Upper lobe of left lung (tissue), 4 donors: ENCODE data around the gene MYO18A.

ENCODE experiments used
- EP300 ChIP-seq, 4 donors: sonication (generic); formaldehyde crosslinking; IDR thresholded peaks; one replicate each; pipeline ENCODE4 v1.5.1; 2017; ENCODE audit warnings: antibody characterized with exemption in 4 of 4, control low read depth in 2 of 4
- TF ChIP-seq, protein P1 (sequence below), 6 experiments: fragments of 450-650 bp in 4 of 6; fragments of 200-600 bp in 2 of 6; sonication (generic) in 2 of 6; IDR thresholded peaks; one replicate each; pipeline ENCODE4 v1.5.1; 2016 to 2019; ENCODE audit warnings: antibody characterized with exemption in 6 of 6

DNA sequence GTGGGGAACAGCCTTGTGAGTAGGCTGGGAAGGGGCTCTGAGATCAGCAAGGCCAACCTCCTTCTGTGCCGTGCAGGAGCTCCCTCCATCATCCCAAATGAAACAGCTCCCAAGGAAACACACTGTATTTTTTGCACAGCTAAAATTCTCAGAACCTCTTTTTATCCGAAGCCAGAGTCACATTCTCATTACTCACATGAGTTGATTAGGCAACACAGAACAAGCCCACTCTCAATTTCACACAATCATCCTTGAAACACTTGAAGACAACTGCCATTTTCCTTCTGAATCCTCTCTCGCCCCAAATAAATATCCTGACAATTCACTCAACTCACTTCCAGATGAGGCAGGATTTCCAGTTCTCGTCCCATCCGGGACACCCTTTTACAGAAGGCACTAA is 66.1 kb downstream of the MYO18A start:
- TF ChIP-seq, protein P1, sequence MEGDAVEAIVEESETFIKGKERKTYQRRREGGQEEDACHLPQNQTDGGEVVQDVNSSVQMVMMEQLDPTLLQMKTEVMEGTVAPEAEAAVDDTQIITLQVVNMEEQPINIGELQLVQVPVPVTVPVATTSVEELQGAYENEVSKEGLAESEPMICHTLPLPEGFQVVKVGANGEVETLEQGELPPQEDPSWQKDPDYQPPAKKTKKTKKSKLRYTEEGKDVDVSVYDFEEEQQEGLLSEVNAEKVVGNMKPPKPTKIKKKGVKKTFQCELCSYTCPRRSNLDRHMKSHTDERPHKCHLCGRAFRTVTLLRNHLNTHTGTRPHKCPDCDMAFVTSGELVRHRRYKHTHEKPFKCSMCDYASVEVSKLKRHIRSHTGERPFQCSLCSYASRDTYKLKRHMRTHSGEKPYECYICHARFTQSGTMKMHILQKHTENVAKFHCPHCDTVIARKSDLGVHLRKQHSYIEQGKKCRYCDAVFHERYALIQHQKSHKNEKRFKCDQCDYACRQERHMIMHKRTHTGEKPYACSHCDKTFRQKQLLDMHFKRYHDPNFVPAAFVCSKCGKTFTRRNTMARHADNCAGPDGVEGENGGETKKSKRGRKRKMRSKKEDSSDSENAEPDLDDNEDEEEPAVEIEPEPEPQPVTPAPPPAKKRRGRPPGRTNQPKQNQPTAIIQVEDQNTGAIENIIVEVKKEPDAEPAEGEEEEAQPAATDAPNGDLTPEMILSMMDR (IDR thresholded peaks at IDR 0.05) = no peak
- no peak for TF ChIP-seq EP300 (IDR thresholded peaks at IDR 0.05)
